NCI-H2107 (cell line): ENCODE measurements around the gene CES2.

Experiments
- DNase-seq: peaks from one replicate; lab custom pipeline; 2025; lab: John Stamatoyannopoulos, UW

The CES2 gene

GRCh38 chr16:66918803-66919568, 16.3 kb upstream of the CES2 start, which contains the start of gene CDH16:
Gene CDH16, minus strand, starts transcription at chr16:66918885. Its CDS starts 820 bp downstream, at chr16:66918065.
- no peak for DNase-seq

GRCh38 chr16:66919569-66920298, 15.6 kb upstream of the CES2 start:
- no peak for DNase-seq

- no peak for DNase-seq
These were observed 15.1 kb upstream of the CES2 start for GRCh38 chr16:66920299-66920590.

- no peak for DNase-seq
These were observed 14.2 kb upstream of the CES2 start for GRCh38 chr16:66920924-66921680.

GRCh38 chr16:66921729-66922450, 13.4 kb upstream of the CES2 start:
- no peak for DNase-seq

- peak; percentile 63 for DNase-seq
These were observed 12.0 kb upstream of the CES2 start for GRCh38 chr16:66923247-66923731.

GRCh38 chr16:66923866-66924265, 11.4 kb upstream of the CES2 start:
- DNase-seq = no peak

GRCh38 chr16:66924527-66925321, 10.6 kb upstream of the CES2 start:
- DNase-seq = no peak

- no peak for DNase-seq
These were observed 9.9 kb upstream of the CES2 start, which contains the start of gene RRAD for GRCh38 chr16:66925322-66925840. Gene RRAD, minus strand, starts transcription at chr16:66925535. Its CDS starts 356 bp downstream, at chr16:66925179.

GRCh38 chr16:66926171-66926947, 9.0 kb upstream of the CES2 start:
- DNase-seq = no peak

GRCh38 chr16:66926961-66927436, 8.3 kb upstream of the CES2 start:
- DNase-seq = peak; percentile 32

GRCh38 chr16:66927918-66928649, 7.2 kb upstream of the CES2 start:
- DNase-seq = no peak

- DNase-seq = no peak
These were observed 6.5 kb upstream of the CES2 start for GRCh38 chr16:66928702-66929388.

- no peak for DNase-seq
These were observed 5.1 kb upstream of the CES2 start for GRCh38 chr16:66930189-66930588.

GRCh38 chr16:66931665-66932064, 3.7 kb upstream of the CES2 start:
- DNase-seq = no peak

- DNase-seq = no peak
These were observed 3.2 kb upstream of the CES2 start for GRCh38 chr16:66932076-66932475.

GRCh38 chr16:66933776-66934137, 1.6 kb upstream of the CES2 start:
- no peak for DNase-seq

GRCh38 chr16:66934138-66934838, 1.0 kb upstream of the CES2 start, which contains the start of gene CIAO2B:
Gene CIAO2B, minus strand, starts transcription at chr16:66934402. Its CDS starts 38 bp downstream, at chr16:66934364.
- DNase-seq = peak; percentile 61
